T-helper 9 cell (primary cell): ENCODE results near the gene SHANK3.

Experiments
- DNase-seq: peaks from one replicate; pipeline ENCODE4 v3.0.0-alpha.2; 2020

SHANK3 gene

GRCh38 chr22:50700387-50701075, 27.9 kb downstream of the SHANK3 start:
- no peak for DNase-seq

- DNase-seq, result no peak
These were observed 28.4 kb downstream of the SHANK3 start for GRCh38 chr22:50701076-50701419.

- no peak for DNase-seq
These were observed 29.0 kb downstream of the SHANK3 start for GRCh38 chr22:50701428-50702154.

- no peak for DNase-seq
These were observed 29.6 kb downstream of the SHANK3 start for GRCh38 chr22:50702261-50702671.

- DNase-seq, result no peak
These were observed 30.4 kb downstream of the SHANK3 start for GRCh38 chr22:50702821-50703725.

- no peak for DNase-seq
These were observed 31.3 kb downstream of the SHANK3 start for GRCh38 chr22:50703726-50704509.

GRCh38 chr22:50704510-50705218, 32.0 kb downstream of the SHANK3 start:
- no peak for DNase-seq

- DNase-seq, result no peak
These were observed 32.6 kb downstream of the SHANK3 start for GRCh38 chr22:50705219-50705691.

- DNase-seq, result no peak
These were observed 33.3 kb downstream of the SHANK3 start for GRCh38 chr22:50705851-50706351.

- no peak for DNase-seq
These were observed 34.0 kb downstream of the SHANK3 start for GRCh38 chr22:50706481-50707125.

GRCh38 chr22:50708474-50708873, 35.9 kb downstream of the SHANK3 start:
- no peak for DNase-seq

- DNase-seq, result no peak
These were observed 36.4 kb downstream of the SHANK3 start for GRCh38 chr22:50708996-50709395.

GRCh38 chr22:50710221-50710620, 37.6 kb downstream of the SHANK3 start:
- DNase-seq, result no peak

- DNase-seq, result no peak
These were observed 38.3 kb downstream of the SHANK3 start for GRCh38 chr22:50710886-50711285.

GRCh38 chr22:50711446-50712340, 39.1 kb downstream of the SHANK3 start:
- no peak for DNase-seq

GRCh38 chr22:50712341-50713007, 39.9 kb downstream of the SHANK3 start:
- no peak for DNase-seq

- no peak for DNase-seq
These were observed 40.4 kb downstream of the SHANK3 start for GRCh38 chr22:50713008-50713385.

GRCh38 chr22:50713571-50714056, 41.0 kb downstream of the SHANK3 start:
- DNase-seq, result no peak

GRCh38 chr22:50714150-50714549, 41.5 kb downstream of the SHANK3 start:
- DNase-seq, result no peak
